ENCODE measurements around the gene ERFE.
"Not testable (repeated sequence)": the region's sequence is repeated elsewhere in the genome, so short reads cannot be mapped to it uniquely, and the experiment has no call there.

The ERFE gene

GRCh38 chr2:238169708-238170251, 11.0 kb downstream of the ERFE start:
- DNase-seq (ENCODE audit: low read depth): no peak

- no peak for DNase-seq (ENCODE audit: low read depth)
These were observed 11.8 kb downstream of the ERFE start for GRCh38 chr2:238170386-238171071.

GRCh38 chr2:238171072-238171431, 12.3 kb downstream of the ERFE start:
- DNase-seq (ENCODE audit: low read depth): not testable (repeated sequence)

GRCh38 chr2:238171575-238172187, 12.9 kb downstream of the ERFE start:
- DNase-seq (ENCODE audit: low read depth): no peak

- DNase-seq (ENCODE audit: low read depth): no peak
These were observed 13.7 kb downstream of the ERFE start for GRCh38 chr2:238172439-238172838.

- no peak for DNase-seq (ENCODE audit: low read depth)
These were observed 14.9 kb downstream of the ERFE start for GRCh38 chr2:238173692-238174091.

- no peak for DNase-seq (ENCODE audit: low read depth)
These were observed 15.5 kb downstream of the ERFE start for GRCh38 chr2:238174291-238174690.

- no peak for DNase-seq (ENCODE audit: low read depth)
These were observed 15.9 kb downstream of the ERFE start for GRCh38 chr2:238174701-238175100.

- no peak for DNase-seq (ENCODE audit: low read depth)
These were observed 17.8 kb downstream of the ERFE start for GRCh38 chr2:238176613-238177012.

GRCh38 chr2:238180554-238180953, 21.8 kb downstream of the ERFE start:
- no peak for DNase-seq (ENCODE audit: low read depth)

GRCh38 chr2:238182362-238182761, 23.6 kb downstream of the ERFE start:
- DNase-seq (ENCODE audit: low read depth): no peak

GRCh38 chr2:238183821-238184220, 25.1 kb downstream of the ERFE start:
- DNase-seq (ENCODE audit: low read depth): no peak

- no peak for DNase-seq (ENCODE audit: low read depth)
These were observed 29.1 kb downstream of the ERFE start for GRCh38 chr2:238187618-238188548.

GRCh38 chr2:238190445-238190844, 31.7 kb downstream of the ERFE start:
- no peak for DNase-seq (ENCODE audit: low read depth)

- DNase-seq (ENCODE audit: low read depth): no peak
These were observed 43.7 kb downstream of the ERFE start for GRCh38 chr2:238202326-238203093.

GRCh38 chr2:238203094-238203972, 44.6 kb downstream of the ERFE start, which contains the start of gene ILKAP:
Gene ILKAP (minus strand): TSS chr2:238203695. CDS start chr2:238203553, 142 bp downstream.
- DNase-seq (ENCODE audit: low read depth): peak; percentile 89

- no peak for DNase-seq (ENCODE audit: low read depth)
These were observed 45.4 kb downstream of the ERFE start for GRCh38 chr2:238203973-238204683.

- no peak for DNase-seq (ENCODE audit: low read depth)
These were observed 48.2 kb downstream of the ERFE start for GRCh38 chr2:238207006-238207405.

- no peak for DNase-seq (ENCODE audit: low read depth)
These were observed 57.9 kb downstream of the ERFE start for GRCh38 chr2:238216651-238217184.

All from activated T-helper 9 cell treated with anti-CD3 and anti-CD28 coated beads, Interleukin-2, amount 50 U/mL, for 16 hours (primary cell).